Kidney capillary endothelial cell (primary cell): ENCODE results near the gene ATP8A2.
"Not testable (repeated sequence)": the region's sequence is repeated elsewhere in the genome, so short reads cannot be mapped to it uniquely, and the experiment has no call there.

Source experiments
- DNase-seq: peaks from one replicate; pipeline ENCODE4 v3.0.0-alpha.2; 2018; ENCODE audit warnings: low spot score

Gene ATP8A2

GRCh38 chr13:25768376-25768775 is 396.6 kb downstream of the ATP8A2 start:
- DNase-seq: no peak

DNA sequence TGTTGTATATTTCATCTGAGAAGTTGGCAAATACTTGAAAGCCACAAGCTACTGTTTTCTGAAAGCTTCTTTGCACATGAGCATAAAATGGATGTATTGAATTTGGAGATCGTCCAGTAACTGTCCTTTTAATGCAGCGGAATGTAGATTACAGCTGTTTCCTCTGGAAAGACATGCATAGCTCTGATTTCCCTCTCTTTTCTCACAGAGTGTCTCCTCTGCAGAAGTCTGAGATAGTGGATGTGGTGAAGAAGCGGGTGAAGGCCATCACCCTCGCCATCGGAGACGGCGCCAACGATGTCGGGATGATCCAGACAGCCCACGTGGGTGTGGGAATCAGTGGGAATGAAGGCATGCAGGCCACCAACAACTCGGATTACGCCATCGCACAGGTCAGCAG is 397.1 kb downstream of the ATP8A2 start:
- no peak for DNase-seq

DNA sequence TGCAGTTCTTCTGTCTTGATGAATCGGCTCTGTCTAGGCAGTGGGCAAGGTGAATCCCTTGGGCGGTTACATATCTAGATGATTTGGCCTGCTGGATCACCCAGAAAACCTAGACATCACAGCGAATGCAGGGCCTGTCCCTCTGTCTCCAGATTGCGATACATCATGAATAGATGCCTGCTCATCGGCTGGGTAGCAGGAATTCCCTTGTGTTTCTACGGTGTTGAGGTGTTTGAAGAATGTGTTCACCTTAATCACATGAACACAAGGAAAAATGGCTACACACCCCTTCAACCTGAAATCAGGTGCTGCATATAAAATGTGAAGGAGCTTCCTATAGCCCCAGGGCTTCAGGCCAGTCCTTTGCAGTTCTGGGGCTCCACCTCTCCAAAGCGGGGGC is 398.8 kb downstream of the ATP8A2 start:
- DNase-seq: no peak

GRCh38 chr13:25771202-25771601 is 399.4 kb downstream of the ATP8A2 start:
- no peak for DNase-seq

- no peak for DNase-seq
These were observed 400.1 kb downstream of the ATP8A2 start for GRCh38 chr13:25771641-25772478.

DNA sequence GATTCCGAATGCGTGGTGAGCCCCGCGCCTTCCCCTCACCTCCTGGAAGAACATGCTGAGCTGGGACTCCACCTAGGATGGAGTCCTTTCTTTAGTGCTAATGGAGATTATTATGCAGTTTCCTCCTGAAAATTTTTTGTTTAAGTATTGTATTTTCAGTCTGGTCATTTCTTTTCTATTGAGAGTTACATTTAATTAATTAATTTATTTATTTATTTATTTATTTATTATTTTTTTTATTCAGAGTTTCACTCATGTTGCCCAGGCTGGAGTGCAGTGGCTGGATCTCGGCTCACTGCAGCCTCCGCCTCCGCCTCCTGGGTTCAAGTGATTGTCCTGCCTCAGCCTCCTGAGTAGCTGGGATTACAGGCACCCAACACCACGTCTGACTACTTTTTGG is 400.8 kb downstream of the ATP8A2 start:
- not testable (repeated sequence) for DNase-seq

- DNase-seq: not testable (repeated sequence)
These were observed 402.3 kb downstream of the ATP8A2 start for GRCh38 chr13:25774056-25774455.

DNA sequence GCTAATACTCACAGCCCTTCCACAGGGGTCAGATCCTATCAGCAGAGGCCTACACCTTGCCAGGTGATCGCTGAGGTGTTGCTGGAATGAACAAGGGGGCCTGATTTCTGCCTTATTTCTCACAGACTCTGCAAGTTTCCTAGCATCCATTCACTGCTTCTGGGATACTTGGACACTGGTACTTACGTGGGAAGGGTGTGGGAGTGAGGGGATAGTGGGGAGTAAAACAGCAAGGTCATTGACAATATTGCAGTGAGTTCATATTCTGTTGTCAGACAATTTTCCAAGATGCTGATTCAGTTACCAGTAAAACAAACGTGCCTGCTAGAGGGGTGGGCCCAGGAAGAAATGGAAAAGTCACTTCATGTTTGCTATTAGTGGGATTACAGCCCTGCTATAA is 403.5 kb downstream of the ATP8A2 start:
- DNase-seq: no peak

DNA sequence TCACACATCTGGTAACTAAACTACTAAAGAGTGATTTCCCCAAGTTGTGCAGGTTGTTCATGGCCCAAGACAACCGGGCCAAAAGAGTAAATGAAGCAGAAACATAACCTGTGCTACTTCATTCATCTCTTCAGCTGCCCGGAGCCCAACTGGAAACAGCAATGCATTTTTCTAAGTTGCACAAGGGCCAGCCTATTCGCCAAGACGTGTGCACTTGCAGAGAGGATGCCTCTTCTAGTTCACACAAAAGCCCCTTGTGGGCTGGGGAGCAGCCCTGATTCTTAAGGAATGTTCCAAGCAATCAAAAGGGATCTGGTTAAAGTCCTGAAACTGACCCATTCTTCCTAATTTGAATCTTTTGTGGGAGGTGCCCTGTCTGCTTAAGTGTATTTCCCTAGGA is 404.2 kb downstream of the ATP8A2 start:
- no peak for DNase-seq

DNA sequence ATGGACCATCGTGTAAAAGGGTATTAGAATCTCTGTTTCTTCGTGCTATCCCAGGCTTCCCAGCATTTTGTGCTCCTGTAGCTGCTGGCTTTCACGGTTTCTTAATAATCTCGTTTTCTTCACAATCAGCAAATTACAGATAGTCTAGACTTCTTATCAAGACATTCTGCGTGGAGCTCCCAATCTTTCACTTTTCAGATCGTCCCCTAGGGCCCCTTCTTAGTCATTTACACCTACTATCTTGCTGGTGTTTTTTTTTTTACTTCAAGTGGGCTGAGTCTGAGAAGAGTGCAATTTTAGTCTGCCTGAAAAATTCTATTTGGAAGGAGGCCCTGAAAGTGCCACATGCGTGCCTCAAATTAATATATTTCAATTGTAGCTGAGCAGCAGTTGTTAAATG is 404.9 kb downstream of the ATP8A2 start:
- DNase-seq: no peak

DNA sequence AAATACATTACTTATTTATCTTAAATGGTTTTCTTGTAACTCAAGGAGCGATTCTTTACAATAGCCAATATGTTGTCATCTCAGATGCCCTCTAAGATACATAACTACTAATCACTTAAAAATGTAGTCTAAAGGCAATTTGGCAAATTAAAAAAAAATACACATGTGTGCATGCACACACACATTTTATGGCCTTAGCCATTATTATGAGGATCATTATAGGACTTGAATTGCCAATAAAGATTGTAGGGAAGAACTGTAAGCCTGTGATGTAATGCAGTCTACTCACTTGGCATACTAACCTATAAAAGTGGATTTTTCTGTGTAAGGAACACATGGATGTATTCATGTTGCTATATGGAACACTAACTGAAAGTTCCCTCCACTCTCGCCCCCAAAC is 405.7 kb downstream of the ATP8A2 start:
- no peak for DNase-seq

DNA sequence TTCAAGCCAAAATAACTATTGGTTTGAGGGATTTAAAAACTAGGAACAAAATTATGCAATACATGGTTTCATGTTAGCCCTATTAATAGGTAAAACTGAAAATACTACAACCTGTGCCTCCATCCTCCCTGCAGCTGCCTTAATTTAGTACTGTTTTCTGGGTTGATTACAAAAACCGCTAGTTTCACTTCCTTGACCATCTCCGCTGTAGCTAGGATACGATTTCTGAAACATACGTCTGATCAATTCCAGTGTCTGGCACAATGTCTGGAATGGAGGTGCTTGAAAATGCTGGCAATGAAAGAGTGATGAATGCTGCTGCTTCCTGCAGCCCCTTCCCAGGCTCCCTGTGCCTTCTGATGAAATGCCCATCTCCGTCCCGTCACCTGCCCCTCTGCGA is 406.6 kb downstream of the ATP8A2 start:
- no peak for DNase-seq

- DNase-seq: no peak
These were observed 407.1 kb downstream of the ATP8A2 start for GRCh38 chr13:25778808-25779305.

GRCh38 chr13:25783076-25783475 is 411.3 kb downstream of the ATP8A2 start:
- DNase-seq: no peak

GRCh38 chr13:25783601-25784024 is 411.8 kb downstream of the ATP8A2 start:
- DNase-seq: no peak

DNA sequence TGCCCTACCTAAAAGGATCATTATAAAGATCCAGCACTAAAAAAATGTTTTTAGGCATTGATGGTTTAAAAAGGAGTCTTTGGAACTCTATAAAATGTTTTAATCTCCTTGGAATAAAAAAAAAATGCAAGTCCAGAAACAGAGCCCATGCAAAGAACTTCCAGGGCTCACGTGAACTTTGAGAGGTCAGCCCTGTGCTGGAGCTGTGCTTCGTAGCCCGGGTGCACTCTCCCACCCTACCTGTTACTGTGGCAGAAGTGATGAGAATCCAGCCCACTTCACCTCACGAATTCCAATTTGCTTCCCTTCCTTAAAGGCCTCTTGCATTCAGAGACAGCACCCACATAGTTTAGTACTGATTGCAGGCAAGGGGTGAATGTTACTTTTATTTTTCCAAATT is 412.3 kb downstream of the ATP8A2 start:
- DNase-seq: no peak

DNA sequence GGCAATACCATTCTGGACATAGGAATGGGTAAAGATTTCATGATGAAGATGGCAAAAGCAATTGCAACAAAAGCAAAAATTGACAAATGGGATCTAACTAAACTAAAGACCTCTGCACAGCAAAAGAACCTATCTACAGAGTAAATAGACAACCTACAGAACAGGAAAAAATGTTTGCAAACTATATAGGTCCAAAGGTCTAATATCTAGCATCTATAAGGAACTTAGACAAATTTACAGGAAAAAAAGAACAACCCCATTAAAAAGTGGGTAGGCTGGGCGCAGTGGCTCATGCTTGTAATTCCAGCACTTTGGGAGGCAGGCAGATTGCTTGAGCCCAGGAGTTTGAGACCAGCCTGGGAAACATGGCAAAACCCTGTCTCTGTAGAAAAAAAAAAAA is 418.4 kb downstream of the ATP8A2 start:
- DNase-seq: not testable (repeated sequence)

GRCh38 chr13:25795277-25795676 is 423.5 kb downstream of the ATP8A2 start:
- DNase-seq: no peak

DNA sequence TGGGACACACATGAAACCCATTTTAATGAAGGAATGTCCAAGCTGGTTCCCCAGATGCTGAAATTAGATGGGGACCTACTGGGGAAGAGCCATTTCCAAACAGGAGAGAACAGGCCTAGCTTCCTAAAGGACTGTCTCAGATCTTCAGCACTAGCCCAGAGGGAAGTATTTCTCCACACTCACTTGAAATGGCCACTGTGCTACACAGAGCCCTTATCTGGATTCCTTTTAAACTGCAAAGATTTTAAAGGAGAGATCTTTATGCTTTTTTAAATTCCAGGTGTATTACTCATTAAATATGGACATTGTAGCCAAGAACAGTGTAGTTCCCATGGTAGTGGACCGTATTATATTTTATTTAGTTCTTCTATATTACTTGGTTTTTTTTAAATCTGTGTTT is 424.7 kb downstream of the ATP8A2 start:
- DNase-seq: no peak

- DNase-seq: no peak
These were observed 427.2 kb downstream of the ATP8A2 start for GRCh38 chr13:25798998-25799397.

DNA sequence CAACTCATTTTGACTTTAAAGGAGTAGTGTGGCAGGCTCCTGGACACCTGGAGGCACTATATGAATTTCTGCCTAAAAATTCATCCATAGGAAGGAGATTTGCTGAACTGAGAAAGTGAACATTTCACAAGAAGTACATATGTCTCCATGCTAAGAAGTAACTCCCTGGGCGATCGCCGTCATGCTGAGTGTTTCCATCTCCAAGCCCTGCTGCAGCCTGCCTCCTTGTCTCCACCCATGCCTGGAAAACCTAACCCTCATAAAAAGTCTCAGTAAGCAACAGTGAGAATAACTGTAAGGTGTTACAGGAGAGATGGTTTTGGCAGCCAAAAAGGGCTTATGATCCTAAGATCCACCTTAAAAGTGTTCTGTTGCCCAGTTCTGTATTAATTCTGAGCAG is 428.7 kb downstream of the ATP8A2 start:
- no peak for DNase-seq

GRCh38 chr13:25802579-25802978 is 430.8 kb downstream of the ATP8A2 start:
- DNase-seq: no peak

DNA sequence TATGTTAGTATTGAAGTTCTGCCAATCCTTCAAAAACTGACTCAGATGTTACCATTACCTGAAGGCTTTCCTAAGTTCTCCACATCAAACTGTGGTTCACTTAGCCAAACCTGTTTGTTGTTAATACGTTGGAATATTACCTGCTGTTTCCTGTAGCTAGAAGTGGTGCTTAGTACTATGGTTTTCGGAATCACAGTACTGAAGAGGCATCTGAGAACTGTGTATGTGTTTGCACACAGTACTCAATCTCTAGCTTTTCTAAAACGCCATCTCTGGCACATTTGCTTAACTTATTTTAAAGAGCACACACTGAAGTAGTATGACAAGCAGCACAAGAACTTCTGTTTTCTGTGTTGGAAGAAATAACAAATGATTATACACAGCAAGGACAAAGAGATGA is 431.9 kb downstream of the ATP8A2 start:
- DNase-seq: no peak
